H1 (cell line): ENCODE data around the gene RAB39A. TPM values are rescaled to one million over a fixed set of nuclear protein-coding genes. Genes with fewer than 3 reads are reported as not detected.

Source experiments
- CTCF ChIA-PET: fragments of 300-600 bp; sonication (Branson Sonifier 250); formaldehyde crosslinking; loops from one replicate; lab custom pipeline; 2021; ENCODE audit not compliant: partially characterized antibody; lab: Charles Lee
- POLR2A ChIA-PET: fragments of 300-600 bp; sonication (Branson Sonifier 250); formaldehyde crosslinking; loops from one replicate; lab custom pipeline; 2021; ENCODE audit warnings: inconsistent platforms; ENCODE audit not compliant: partially characterized antibody; lab: Charles Lee
- DNase-seq, 2 experiments: peaks; one replicate each; pipeline versions ENCODE4 v3.0.0 to v3.0.0-alpha.2; 2010 to 2022; ENCODE audit warnings: low spot score in 2 of 2, low read depth in 1 of 2, mixed read lengths in 1 of 2
- FAIRE-seq: peaks from 2 replicates; lab custom pipeline; 2011; peaks lifted over from hg19 to GRCh38; lab: Jason Lieb, UNC
- H2AFZ ChIP-seq: 2 replicates; pipeline ENCODE4 v1.8.1; 2012; ENCODE audit warnings: low read length, inconsistent platforms
- H2AK5ac ChIP-seq: 2 replicates; pipeline ENCODE4 v1.6.1; 2013; ENCODE audit warnings: low read depth, low read length
- H2BK120ac ChIP-seq: replicated peaks from 2 replicates; pipeline ENCODE3; 2013; ENCODE audit warnings: low read depth, low read length, inconsistent platforms
- H2BK12ac ChIP-seq: 2 replicates; pipeline ENCODE4 v1.6.1; 2013; ENCODE audit warnings: low read depth, low read length
- H2BK15ac ChIP-seq: 2 replicates; pipeline ENCODE4 v1.6.1; 2013; ENCODE audit warnings: low read length
- H2BK20ac ChIP-seq: 2 replicates; pipeline ENCODE4 v1.6.1; 2013; ENCODE audit warnings: low read length
- H2BK5ac ChIP-seq: 2 replicates; pipeline ENCODE4 v1.6.1; 2013; ENCODE audit warnings: low read depth, low read length
- H3K14ac ChIP-seq: 2 replicates; pipeline ENCODE4 v1.6.1; 2013; ENCODE audit warnings: inconsistent platforms; ENCODE audit not compliant: insufficient read length
- H3K18ac ChIP-seq: 2 replicates; pipeline ENCODE4 v1.6.1; 2013; ENCODE audit warnings: low read length; ENCODE audit errors: extremely low read depth
- H3K23ac ChIP-seq: 2 replicates; pipeline ENCODE4 v1.6.1; 2013; ENCODE audit warnings: inconsistent platforms; ENCODE audit not compliant: insufficient read length
- H3K23me2 ChIP-seq: 2 replicates; pipeline ENCODE4 v1.6.1; 2013; ENCODE audit warnings: low read depth, low read length
- H3K27ac ChIP-seq: 2 replicates; pipeline ENCODE4 v1.6.1; 2011; ENCODE audit warnings: low read depth, low read length, inconsistent platforms
- H3K27me3 ChIP-seq, 4 experiments: replicated peaks in 1 of 4; 1 replicate in 1 of 4; 2 replicates in 3 of 4; pipeline versions ENCODE4 v1.6.1 to v1.8.1; 2011 to 2013; ENCODE audit warnings: low read length in 3 of 4, mild to moderate bottlenecking in 3 of 4, inconsistent platforms in 2 of 4, mixed read lengths in 2 of 4, moderate library complexity in 1 of 4; ENCODE audit not compliant: control insufficient read depth in 3 of 4, insufficient read depth in 3 of 4; ENCODE audit errors: extremely low read depth in 1 of 4
- H3K36me3 ChIP-seq, 4 experiments: 2 replicates each; pipeline versions ENCODE4 v1.6.1 to v1.8.1; 2011 to 2013; ENCODE audit warnings: mild to moderate bottlenecking in 4 of 4, low read length in 3 of 4, moderate library complexity in 2 of 4, control low read depth in 1 of 4, inconsistent platforms in 1 of 4; ENCODE audit not compliant: insufficient read depth in 4 of 4, control insufficient read depth in 2 of 4
- H3K4ac ChIP-seq: replicated peaks from 2 replicates; pipeline ENCODE3; 2013; ENCODE audit warnings: low read length, low read depth, mixed read lengths, inconsistent platforms; ENCODE audit not compliant: insufficient read length
- H3K4me1 ChIP-seq, 4 experiments: replicated peaks in 1 of 4; 1 replicate in 1 of 4; 2 replicates in 3 of 4; pipeline versions ENCODE4 v1.6.1 to v1.8.1; 2011 to 2013; ENCODE audit warnings: low read length in 3 of 4, inconsistent platforms in 2 of 4, mixed read lengths in 1 of 4; ENCODE audit not compliant: insufficient read depth in 4 of 4, control insufficient read depth in 3 of 4
- H3K4me2 ChIP-seq, 2 experiments: 2 replicates each; pipeline versions ENCODE4 v1.6.1 to v1.8.1; 2011 to 2013; ENCODE audit warnings: low read depth in 2 of 2, low read length in 2 of 2, control low read depth in 1 of 2, inconsistent platforms in 1 of 2, mild to moderate bottlenecking in 1 of 2; ENCODE audit not compliant: insufficient read depth in 1 of 2
- H3K4me3 ChIP-seq, 4 experiments: fragments of 200-600, 300-600 bp in 1 of 4; sonication (generic), shearing (Covaris generic), sonication (Bioruptor Twin) in 1 of 4; 2 replicates each; pipeline versions ENCODE4 v1.5.1 to v1.8.1; 2011 to 2016; ENCODE audit warnings: low read length in 4 of 4, low read depth in 3 of 4, control low read depth in 2 of 4, inconsistent platforms in 2 of 4, mild to moderate bottlenecking in 2 of 4, mixed read lengths in 1 of 4, moderate library complexity in 1 of 4; ENCODE audit not compliant: insufficient read depth in 2 of 4; ENCODE audit errors: extremely low read depth in 1 of 4
- H3K56ac ChIP-seq: replicated peaks from 2 replicates; pipeline ENCODE3; 2013; ENCODE audit warnings: low read depth, mild to moderate bottlenecking, mixed read lengths, low read length, inconsistent platforms; ENCODE audit not compliant: insufficient read length
- H3K79me1 ChIP-seq: 2 replicates; pipeline ENCODE4 v1.6.1; 2013; ENCODE audit warnings: low read depth, low read length, control low read depth
- H3K79me2 ChIP-seq, 2 experiments: 2 replicates each; pipeline versions ENCODE4 v1.6.1 to v1.8.1; 2012 to 2013; ENCODE audit warnings: low read length in 2 of 2, mild to moderate bottlenecking in 2 of 2, inconsistent platforms in 1 of 2; ENCODE audit not compliant: insufficient read depth in 2 of 2, control insufficient read depth in 1 of 2
- H3K9ac ChIP-seq, 4 experiments: replicated peaks in 1 of 4; 1 replicate in 1 of 4; 2 replicates in 3 of 4; pipeline versions ENCODE4 v1.6.1 to v1.8.1; 2011 to 2013; ENCODE audit warnings: low read depth in 3 of 4, low read length in 3 of 4, control low read depth in 2 of 4, mild to moderate bottlenecking in 2 of 4, moderate library complexity in 2 of 4, inconsistent platforms in 1 of 4; ENCODE audit errors: extremely low read depth in 1 of 4
- H3K9me3 ChIP-seq, 2 experiments: 2 replicates each; pipeline versions ENCODE4 v1.6.1 to v1.8.1; 2012 to 2013; ENCODE audit warnings: mild to moderate bottlenecking in 2 of 2, moderate library complexity in 2 of 2, control low read depth in 1 of 2, inconsistent platforms in 1 of 2, low read depth in 1 of 2, low read length in 1 of 2, mixed read lengths in 1 of 2; ENCODE audit not compliant: insufficient read depth in 2 of 2
- H4K20me1 ChIP-seq, 2 experiments: replicated peaks in 1 of 2; 2 replicates each; pipeline versions ENCODE3 to v1.8.1; 2011 to 2013; ENCODE audit warnings: inconsistent platforms in 2 of 2, low read length in 2 of 2, mild to moderate bottlenecking in 1 of 2; ENCODE audit not compliant: insufficient read depth in 2 of 2, control insufficient read depth in 1 of 2
- H4K5ac ChIP-seq: 2 replicates; pipeline ENCODE4 v1.6.1; 2013; ENCODE audit warnings: low read length, low read depth, mixed read lengths, inconsistent platforms; ENCODE audit not compliant: insufficient read length
- H4K8ac ChIP-seq: 2 replicates; pipeline ENCODE4 v1.8.0; 2013; ENCODE audit warnings: mild to moderate bottlenecking, moderate library complexity, low read length, inconsistent platforms; ENCODE audit not compliant: insufficient read depth; ENCODE audit errors: extremely low read depth
- H4K91ac ChIP-seq: replicated peaks from 2 replicates; pipeline ENCODE3; 2013; ENCODE audit warnings: low read length, mixed read lengths, inconsistent platforms; ENCODE audit not compliant: insufficient read length
- ASH2L ChIP-seq: fragments of 200-600, 300-600 bp; sonication (generic); IDR thresholded peaks from one replicate; pipeline ENCODE4 v1.7.1; 2017; ENCODE audit warnings: low read length
- BCL11A ChIP-seq, 2 experiments: IDR thresholded peaks; one replicate each; pipeline ENCODE4 v1.6.1; 2011; ENCODE audit warnings: low read depth in 2 of 2, low read length in 2 of 2, mild to moderate bottlenecking in 2 of 2
- CREB1 ChIP-seq: IDR thresholded peaks from 2 replicates; pipeline ENCODE4 v1.6.1; 2012; ENCODE audit warnings: inconsistent platforms
- EGR1 ChIP-seq: IDR thresholded peaks from 2 replicates; pipeline ENCODE4 v1.6.1; 2011; ENCODE audit warnings: low read depth, low read length, borderline replicate concordance
- EZH2 ChIP-seq: fragments of 200-600 bp; sonication (generic); IDR thresholded peaks from 2 replicates; pipeline ENCODE4 v1.7.1; 2012; ENCODE audit warnings: low read depth, mild to moderate bottlenecking, moderate library complexity, low read length, inconsistent platforms; ENCODE audit not compliant: severe bottlenecking
- HDAC2 ChIP-seq, 2 experiments: fragments of 300-600 bp in 1 of 2; sonication (generic) in 1 of 2; IDR thresholded peaks; 2 replicates each; pipeline ENCODE4 v1.6.1; 2011 to 2012; ENCODE audit warnings: low read depth in 2 of 2, low read length in 2 of 2, mild to moderate bottlenecking in 2 of 2, moderate library complexity in 2 of 2, borderline replicate concordance in 1 of 2, inconsistent platforms in 1 of 2
- HDAC6 ChIP-seq: IDR thresholded peaks from one replicate; pipeline ENCODE4 v1.7.1; 2012; ENCODE audit warnings: low read depth, mild to moderate bottlenecking, inconsistent platforms, low read length, moderate library complexity
- NRF1 ChIP-seq: IDR thresholded peaks from 2 replicates; pipeline ENCODE4 v1.6.1; 2011; ENCODE audit warnings: mild to moderate bottlenecking, low read depth, low read length, improper control_type of control experiment
- POU5F1 ChIP-seq: IDR thresholded peaks from 2 replicates; pipeline ENCODE4 v1.6.1; 2011; ENCODE audit warnings: low read depth, mild to moderate bottlenecking, low read length, moderate library complexity
- RBBP5 ChIP-seq: IDR thresholded peaks from 2 replicates; pipeline ENCODE4 v1.7.1; 2012; ENCODE audit warnings: low read depth, mild to moderate bottlenecking, inconsistent platforms, low read length, moderate library complexity, borderline replicate concordance
- SP1 ChIP-seq: IDR thresholded peaks from 2 replicates; pipeline ENCODE4 v1.6.1; 2011; ENCODE audit warnings: low read depth, low read length
- USF2 ChIP-seq: IDR thresholded peaks from 2 replicates; pipeline ENCODE4 v1.6.1; 2011; ENCODE audit warnings: low read length, improper control_type of control experiment
- WGBS, 2 experiments: shearing (Covaris generic) in 1 of 2; methylation state at CpG; one replicate each; pipeline versions ENCODE4 v1.1.6 to v1.1.7; 2013 to 2015; ENCODE audit warnings: low lambda C conversion rate in 2 of 2, mixed read lengths in 2 of 2, inconsistent platforms in 1 of 2, low coverage in 1 of 2, missing lambda C conversion rate in 1 of 2; ENCODE audit not compliant: insufficient replicate concordance in 2 of 2, insufficient coverage in 1 of 2, insufficient read length in 1 of 2; ENCODE audit errors: extremely low coverage in 1 of 2, missing lambda C conversion rate in 1 of 2; 5-methylcytosine and 5-hydroxymethylcytosine counted together
- polyA plus RNA-seq, 7 experiments: library from polyadenylated mRNA; depleted of rRNA in 3 of 7; stranded (reverse) in 5 of 7; unstranded in 2 of 7; fragments of >200 nt in 5 of 7; fragments of 200-250 nt in 2 of 7; gene quantifications; 1 replicate in 5 of 7; 2 replicates in 1 of 7; 4 replicates in 1 of 7; pipeline versions ENCODE4 v1.2.1 to v1.2.3, GENCODE V29; 2011 to 2013; ENCODE audit warnings: missing spikeins in 2 of 7, mixed read lengths in 2 of 7
- total RNA-seq: library from RNA; stranded (reverse); fragmentation: NEBNext Ultra II Directional; extraction: Animal tissue kit (Norgen Biotek cat#: 25700); gene quantifications from 2 replicates; pipeline ENCODE4 v1.2.1, GENCODE V29; 2021
- TF ChIP-seq, protein P1 (sequence below): IDR thresholded peaks from 2 replicates; pipeline ENCODE4 v1.6.1; 2011; ENCODE audit warnings: low read depth, mild to moderate bottlenecking, low read length; ENCODE audit not compliant: insufficient read depth

RAB39A gene
- total and polyA plus RNA-seq, 2 of the 8 experiments (the other 6 are each of a cell fraction or from before 2014, with no cell fraction given): 7.1 to 19.1 TPM

DNA sequence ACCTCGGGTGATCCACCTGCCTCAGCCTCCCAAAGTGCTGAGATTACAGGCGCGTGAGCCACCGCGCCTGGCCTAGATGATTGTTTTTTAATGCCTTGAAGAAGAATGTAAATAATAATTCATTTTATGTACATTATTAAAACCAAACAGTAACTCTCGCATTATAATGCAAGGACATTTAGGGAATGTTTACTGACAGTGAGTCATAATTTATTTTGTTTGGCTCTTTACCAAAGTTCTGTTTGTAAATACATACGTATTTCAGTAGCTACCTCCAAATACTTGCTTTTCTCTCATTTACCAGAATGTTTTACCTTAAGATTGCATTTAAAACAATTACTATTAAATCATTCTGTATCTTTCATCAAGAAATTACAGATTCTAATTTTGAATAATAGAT, 3.0 kb downstream of the RAB39A start:
- POLR2A ChIA-PET: no interaction called here
- Histone ChIP-seq H2BK12ac (no peak overlapping the region), H3K56ac (no peak overlapping the region), H3K23me2 (peaks cover 6% of the 10 kb centered on the region), H3K4ac (no peak overlapping the region), H2BK15ac (no peak overlapping the region), H3K9me3 (no peaks in the 10 kb centered on the region), H3K18ac (no peak overlapping the region), H3K36me3 (no peaks in the 10 kb centered on the region), H3K4me2 (no peak overlapping the region), H3K14ac (no peak overlapping the region), H3K79me1 (peaks cover 6% of the 10 kb centered on the region), H4K91ac (no peak overlapping the region), H3K23ac (no peak overlapping the region), H2BK20ac (no peak overlapping the region), H3K4me1 (peaks cover 0 to 3% (median under 1%) of the 10 kb centered on the region in 4 experiments; a peak in 5 of 7 replicates), H3K4me3 (no peak overlapping the region), H2AK5ac (no peak overlapping the region), H3K79me2 (peaks cover 0 to 45% of the 10 kb centered on the region in 2 experiments; a peak in 2 of 4 replicates), H4K8ac (no peak overlapping the region), H2BK5ac (no peak overlapping the region), H4K5ac (no peak overlapping the region), H3K9ac (no peak overlapping the region), H4K20me1 (peaks cover 0 to 3% of the 10 kb centered on the region in 2 experiments), H2BK120ac (no peak overlapping the region), H3K27me3 (no peaks in the 10 kb centered on the region), H3K27ac (no peak overlapping the region), H2AFZ (no peak overlapping the region)
- WGBS, 2 experiments: 90% methylated on average over 7 of the region's 7 CpGs; no CpG with 5 or more reads in 1 of the 2 experiments
- FAIRE-seq: no peak
- CTCF ChIA-PET: interaction anchor here (0.7 to 1.2 kb wide), 3 partner anchors 14 to 160 kb away, joined by 3 to 4 read pairs (median 3); no protein-coding TSS in a partner anchor
- no peak for DNase-seq
- TF ChIP-seq NRF1 (no peak), BCL11A (IDR thresholded peaks at IDR 0.05; ENCODE audit: low read depth in 2 of 2, low read length in 2 of 2) (no peak), HDAC2 (IDR thresholded peaks at IDR 0.05; ENCODE audit: borderline replicate concordance in 1 of 2, low read depth in 2 of 2, low read length in 2 of 2) (no peak), EZH2 (no peak), USF2 (no peak), RBBP5 (no peak), ASH2L (no peak), HDAC6 (no peak), EGR1 (no peak), SP1 (no peak), CREB1 (no peak), POU5F1 (no peak)
- TF ChIP-seq, protein P1, sequence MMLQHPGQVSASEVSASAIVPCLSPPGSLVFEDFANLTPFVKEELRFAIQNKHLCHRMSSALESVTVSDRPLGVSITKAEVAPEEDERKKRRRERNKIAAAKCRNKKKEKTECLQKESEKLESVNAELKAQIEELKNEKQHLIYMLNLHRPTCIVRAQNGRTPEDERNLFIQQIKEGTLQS: no peak
